ENCODE measurements around the gene ATP8B4.

GRCh38 chr15:50077176-50077575 is 41.9 kb downstream of the ATP8B4 start:
- TF ChIP-seq CTCF (IDR thresholded peaks at IDR 0.05; ENCODE audit: low read depth, low read length), result no peak
- TF ChIP-seq POLR2A (IDR thresholded peaks at IDR 0.05; ENCODE audit: extremely low read depth, insufficient read length), result no peak
- TF ChIP-seq MAX (IDR thresholded peaks at IDR 0.05; ENCODE audit: low read depth, low read length), result no peak
- no peak for TF ChIP-seq MYC (IDR thresholded peaks at IDR 0.05; ENCODE audit: low read depth, low read length)

Data from NB4 (cell line).